HG02981 (cell line): ENCODE data around the gene CRHR2.
"Not testable (repeated sequence)": the region's sequence is repeated elsewhere in the genome, so short reads cannot be mapped to it uniquely, and the experiment has no call there.

Source experiments
- ATAC-seq: cut with Tn5 transposase; IDR thresholded peaks from one replicate; pipeline ENCODE4 v1.9.1; 2021; ENCODE audit warnings: mild to moderate bottlenecking, moderate library complexity; ENCODE audit not compliant: unreplicated experiment

CRHR2 gene

GRCh38 chr7:30682212-30683083, at the start of gene CRHR2:
TSS of gene CRHR2 (minus strand) at chr7:30682456. CDS start at chr7:30682280, 176 bp downstream.
- ATAC-seq = no peak

- no peak for ATAC-seq
Measured at GRCh38 chr7:30731581-30731980, 49.3 kb upstream of the CRHR2 start.

GRCh38 chr7:30730996-30731395, 48.7 kb upstream of the CRHR2 start:
- no peak for ATAC-seq

- ATAC-seq = no peak
Measured at GRCh38 chr7:30730097-30730496, 47.8 kb upstream of the CRHR2 start.

GRCh38 chr7:30729642-30730041, 47.4 kb upstream of the CRHR2 start:
- no peak for ATAC-seq

GRCh38 chr7:30728591-30729100, 46.4 kb upstream of the CRHR2 start:
- ATAC-seq = no peak

- no peak for ATAC-seq
Measured at GRCh38 chr7:30727061-30727945, 45.0 kb upstream of the CRHR2 start.

- ATAC-seq = no peak
Measured at GRCh38 chr7:30726296-30727006, 44.2 kb upstream of the CRHR2 start.

GRCh38 chr7:30723776-30724175, 41.5 kb upstream of the CRHR2 start:
- no peak for ATAC-seq

- no peak for ATAC-seq
Measured at GRCh38 chr7:30722671-30723070, 40.4 kb upstream of the CRHR2 start.

GRCh38 chr7:30722187-30722586, 39.9 kb upstream of the CRHR2 start:
- ATAC-seq = no peak

GRCh38 chr7:30721211-30721610, 39.0 kb upstream of the CRHR2 start:
- ATAC-seq = no peak

GRCh38 chr7:30719434-30719833, 37.2 kb upstream of the CRHR2 start:
- ATAC-seq = not testable (repeated sequence)

GRCh38 chr7:30717181-30717580, 34.9 kb upstream of the CRHR2 start:
- no peak for ATAC-seq

- no peak for ATAC-seq
Measured at GRCh38 chr7:30714129-30714528, 31.9 kb upstream of the CRHR2 start.

GRCh38 chr7:30713392-30713791, 31.1 kb upstream of the CRHR2 start:
- ATAC-seq = no peak

GRCh38 chr7:30710669-30711068, 28.4 kb upstream of the CRHR2 start:
- ATAC-seq = no peak

GRCh38 chr7:30709549-30709948, 27.3 kb upstream of the CRHR2 start:
- no peak for ATAC-seq

GRCh38 chr7:30708983-30709382, 26.7 kb upstream of the CRHR2 start:
- no peak for ATAC-seq

- ATAC-seq = no peak
Measured at GRCh38 chr7:30708412-30708811, 26.2 kb upstream of the CRHR2 start.
